Measurements from ENCODE around the gene TANK.
"Not testable (repeated sequence)": the region's sequence is repeated elsewhere in the genome, so short reads cannot be mapped to it uniquely, and the experiment has no call there.

The TANK gene

DNA sequence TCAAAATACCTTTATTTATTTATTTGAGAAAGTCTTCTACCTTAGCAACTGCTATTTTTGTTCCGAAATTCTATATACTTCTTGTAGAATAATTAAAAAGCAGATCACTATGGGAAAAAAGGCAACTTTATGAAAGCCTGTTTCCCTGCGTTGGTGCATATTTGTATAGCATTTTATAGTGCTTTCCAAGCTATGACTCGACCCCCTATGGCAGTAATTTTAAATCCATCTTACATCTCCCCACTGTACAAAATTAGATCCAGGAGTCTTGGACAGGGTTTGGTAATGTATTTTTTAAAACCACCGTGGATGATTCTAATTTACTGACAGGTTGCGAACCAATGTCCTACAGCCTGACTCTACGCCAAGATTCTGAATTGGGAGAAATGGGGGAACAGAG lies 10.1 kb downstream of the TANK start:
- no peak for DNase-seq

DNA sequence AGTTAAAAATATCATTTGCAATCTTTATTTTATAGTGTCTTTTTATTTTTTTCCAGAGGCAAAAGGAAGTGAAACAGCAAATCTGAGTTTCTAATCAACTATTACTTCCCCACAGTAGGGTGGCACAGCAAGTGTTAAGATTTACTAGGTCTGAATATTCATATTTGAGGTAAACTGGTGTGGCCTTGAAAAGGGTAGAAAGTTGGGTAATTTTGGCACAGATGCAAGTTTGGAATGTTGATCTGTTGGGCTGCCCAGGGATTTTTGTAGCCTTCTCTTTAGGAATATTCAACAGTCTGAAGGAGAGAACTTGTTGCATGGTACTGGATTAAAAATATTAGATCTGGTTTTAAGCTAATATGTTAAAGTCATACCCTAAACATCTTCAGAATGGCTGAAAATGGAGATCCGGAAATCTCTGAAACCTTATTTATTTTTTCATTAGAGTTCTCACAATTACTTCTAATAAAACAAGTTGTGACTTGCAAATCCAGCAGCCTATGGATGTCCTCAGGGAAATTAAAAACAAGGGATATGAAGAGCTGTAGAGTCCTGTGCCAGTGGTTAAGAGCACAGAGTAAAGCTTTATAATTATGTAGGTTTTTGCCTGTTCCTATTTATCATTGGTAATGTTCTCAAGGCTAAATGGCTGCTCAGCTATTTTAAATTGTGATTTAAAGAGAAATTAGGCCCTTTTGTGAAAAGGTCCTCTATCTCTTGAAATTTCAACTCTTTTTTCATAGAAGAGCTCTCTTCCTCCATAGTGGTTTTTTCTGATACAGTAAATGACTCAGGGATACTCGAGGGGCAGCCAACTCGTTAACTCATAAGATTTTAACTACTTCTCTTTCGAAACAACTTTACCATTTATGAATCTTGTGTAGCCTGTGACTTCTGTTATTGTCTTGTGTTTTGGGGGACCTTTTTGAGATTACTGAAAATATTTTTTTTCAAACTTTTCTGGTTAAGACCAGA lies 11.0 kb downstream of the TANK start:
- DNase-seq = no peak

DNA sequence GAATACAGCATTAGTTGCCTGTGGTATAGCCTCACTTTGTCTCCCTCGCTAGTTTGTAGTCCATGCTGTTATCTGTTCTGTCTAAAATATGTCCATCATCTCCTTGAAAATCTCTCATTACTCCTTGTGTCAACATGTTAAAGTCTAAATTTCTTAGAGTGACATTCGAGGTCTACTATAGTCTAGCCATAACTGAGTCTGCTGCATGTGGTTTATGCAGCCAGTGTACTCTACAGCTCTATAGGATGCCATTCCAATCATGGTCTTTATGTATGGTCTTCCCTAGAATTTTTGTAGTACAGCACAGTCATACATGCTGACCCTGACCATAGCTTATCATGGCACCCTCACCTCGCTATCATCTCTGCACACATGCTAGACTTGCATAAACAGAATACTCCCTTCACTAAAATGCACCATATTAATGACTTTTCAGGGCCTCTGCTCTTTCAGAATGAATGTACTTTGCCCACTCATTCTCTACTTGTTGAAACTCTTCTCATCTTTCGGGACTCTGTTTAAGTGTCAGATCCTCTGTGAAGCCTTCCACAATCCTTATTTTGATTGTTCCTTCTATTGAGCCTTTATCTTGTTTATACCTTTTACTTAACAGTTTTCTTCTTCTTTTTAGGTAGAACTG lies 12.8 kb downstream of the TANK start:
- no peak for DNase-seq

DNA sequence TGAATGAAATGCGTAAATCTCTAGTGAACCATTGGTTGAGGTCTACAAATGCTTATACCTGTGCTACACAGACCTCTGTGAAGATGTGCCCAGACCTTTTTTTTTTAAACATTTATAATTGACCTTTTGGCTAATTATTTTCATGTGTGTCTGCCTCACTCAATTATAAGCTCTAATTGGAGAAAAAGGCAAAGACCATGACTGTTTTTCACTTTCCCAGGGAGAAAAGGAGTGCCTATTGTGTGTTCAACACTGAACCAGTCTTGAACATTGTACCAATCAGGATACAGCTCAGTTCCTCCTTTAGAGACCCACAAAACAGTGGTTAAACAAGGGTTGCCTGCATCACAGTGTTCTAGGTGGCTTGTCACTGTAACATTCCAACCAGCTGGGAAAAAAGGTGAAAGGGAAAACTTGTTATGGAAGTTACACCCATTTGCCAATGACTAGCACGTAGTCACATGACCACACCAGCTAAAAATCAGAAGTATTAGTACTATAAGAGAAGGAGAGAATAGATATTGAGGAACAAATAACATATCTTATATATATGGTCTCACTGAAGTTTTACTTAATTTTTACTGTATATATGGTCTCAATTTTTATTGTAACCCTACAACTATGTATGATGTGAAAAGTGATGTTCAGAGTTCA lies 13.4 kb downstream of the TANK start:
- no peak for DNase-seq

DNA sequence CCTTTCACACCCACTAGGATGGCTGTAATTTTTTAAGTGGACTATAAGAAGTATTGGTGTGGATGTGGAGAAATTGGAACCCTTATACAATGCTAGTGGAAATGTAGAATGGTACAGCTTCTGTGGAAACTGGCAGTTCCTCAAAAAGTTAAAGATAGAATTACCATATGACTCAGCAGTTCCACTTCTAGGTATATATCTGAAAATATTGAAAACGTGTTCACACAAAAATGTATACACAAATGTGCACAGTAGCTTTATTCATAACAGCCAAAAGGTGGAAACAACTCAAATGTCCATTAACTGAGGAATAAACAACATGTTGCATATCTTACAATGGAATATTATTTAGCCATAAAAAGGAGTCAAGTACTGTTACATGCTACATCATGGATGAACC lies 17.7 kb downstream of the TANK start:
- no peak for DNase-seq

DNA sequence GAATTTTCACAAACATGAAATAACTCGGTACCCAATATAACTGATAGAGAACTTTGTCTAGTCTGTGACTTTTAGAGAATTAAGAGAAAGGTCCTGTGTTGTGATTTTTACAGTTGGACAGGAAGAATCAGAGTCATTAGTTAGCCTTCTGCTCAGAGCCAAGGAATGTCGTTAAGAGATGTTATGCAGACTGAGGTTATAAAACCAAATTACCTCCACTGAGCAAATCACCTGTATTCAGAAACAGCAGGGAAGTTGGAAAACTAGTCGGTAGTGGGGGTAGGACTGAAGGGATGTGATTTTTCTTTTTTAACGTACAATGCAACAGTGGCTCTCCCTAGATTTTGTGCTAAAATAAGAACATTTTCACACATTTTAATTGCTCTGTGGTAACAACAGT lies 18.5 kb downstream of the TANK start:
- no peak for DNase-seq

DNA sequence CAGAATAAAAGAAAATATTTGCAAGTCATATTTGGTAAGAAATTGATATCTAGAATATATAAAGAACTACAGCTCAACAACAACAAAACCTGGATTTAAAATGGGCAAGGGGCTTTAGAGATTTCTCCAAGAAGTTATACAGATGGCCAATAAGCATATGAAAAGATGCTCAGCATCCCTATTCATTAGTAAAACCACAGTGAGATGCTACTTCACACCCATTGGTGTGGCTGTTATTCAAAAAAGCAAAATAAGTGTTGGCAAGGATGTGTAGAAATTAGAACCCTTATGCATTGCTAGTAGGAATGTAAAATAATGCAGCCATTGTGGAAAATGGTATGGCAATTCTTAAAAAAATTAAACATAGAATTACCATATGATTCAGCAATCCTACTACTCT lies 29.8 kb downstream of the TANK start:
- DNase-seq = no peak

DNA sequence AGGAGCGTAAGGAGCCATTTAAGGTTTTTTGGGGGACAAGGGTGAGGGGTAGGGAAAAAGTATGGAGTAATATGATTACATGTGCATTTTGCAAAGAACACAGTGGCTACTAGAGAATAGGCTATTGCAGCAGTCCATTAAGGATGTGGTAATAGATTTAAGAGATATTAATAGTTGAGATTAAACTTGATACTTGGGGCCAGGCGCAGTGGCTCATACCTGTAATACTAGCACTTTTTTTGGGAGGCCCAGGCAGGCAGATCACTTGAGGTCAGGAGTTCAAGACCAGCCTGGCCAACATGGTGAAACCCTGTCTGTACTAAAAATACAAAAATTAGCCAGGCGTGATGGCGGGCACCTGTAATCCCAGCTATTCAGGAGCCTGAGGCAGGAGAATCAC lies 35.4 kb downstream of the TANK start:
- not testable (repeated sequence) for DNase-seq

DNA sequence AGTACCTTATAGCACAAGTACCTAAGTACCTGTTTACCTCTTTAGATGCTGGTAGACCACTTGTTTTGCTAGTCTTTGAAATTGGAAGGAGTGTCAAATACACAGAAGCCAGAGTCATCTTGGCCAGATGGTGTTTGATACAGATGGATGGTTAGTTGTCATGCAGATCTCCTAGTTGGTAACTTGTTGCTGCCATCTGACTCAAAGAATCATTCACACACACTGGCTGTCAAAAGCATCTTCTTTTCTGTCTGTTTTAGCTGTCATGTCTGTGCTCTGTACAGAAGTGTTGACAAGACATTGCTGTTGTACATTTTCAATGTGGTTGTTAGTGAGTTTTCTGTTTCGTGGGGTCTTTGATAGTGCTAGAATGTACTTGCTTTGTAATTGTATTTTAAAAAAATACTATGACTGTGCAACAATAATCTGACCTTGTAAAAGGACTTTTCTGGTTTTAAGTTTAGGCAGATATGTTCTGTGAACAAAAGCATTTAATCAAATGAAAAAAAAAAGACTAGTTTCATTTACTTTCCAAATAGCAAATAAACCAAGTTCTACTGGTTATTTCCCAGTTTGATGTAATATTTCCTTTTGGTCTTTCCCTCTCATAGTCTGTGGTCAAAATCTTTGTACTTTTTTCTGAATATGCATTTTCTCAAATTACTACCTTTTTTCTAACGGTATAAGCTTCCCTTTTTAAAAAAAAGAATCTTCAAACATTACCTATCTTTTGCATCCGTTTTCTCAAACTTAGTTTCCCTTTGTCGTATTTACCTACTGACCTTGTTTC lies 39.9 kb downstream of the TANK start:
- DNase-seq = no peak

DNA sequence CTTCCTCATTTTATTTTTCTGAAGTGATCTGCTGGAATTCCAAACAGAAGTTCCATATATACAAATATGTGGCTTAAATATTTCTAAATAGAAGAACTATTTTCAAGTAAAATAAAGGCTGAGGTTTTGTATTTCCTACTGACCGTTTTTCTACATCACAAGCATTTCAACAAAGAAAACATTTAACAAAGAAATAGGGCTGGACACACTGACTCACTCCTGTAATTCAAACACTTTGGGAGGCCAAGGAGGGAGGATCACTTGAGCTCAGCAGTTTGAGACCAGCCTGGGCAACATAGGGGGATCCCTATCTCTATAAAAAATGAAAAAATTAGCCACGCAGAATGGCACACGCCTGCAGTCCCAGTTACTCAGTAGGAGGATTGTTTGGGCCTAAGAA lies 44.6 kb downstream of the TANK start:
- no peak for DNase-seq

DNA sequence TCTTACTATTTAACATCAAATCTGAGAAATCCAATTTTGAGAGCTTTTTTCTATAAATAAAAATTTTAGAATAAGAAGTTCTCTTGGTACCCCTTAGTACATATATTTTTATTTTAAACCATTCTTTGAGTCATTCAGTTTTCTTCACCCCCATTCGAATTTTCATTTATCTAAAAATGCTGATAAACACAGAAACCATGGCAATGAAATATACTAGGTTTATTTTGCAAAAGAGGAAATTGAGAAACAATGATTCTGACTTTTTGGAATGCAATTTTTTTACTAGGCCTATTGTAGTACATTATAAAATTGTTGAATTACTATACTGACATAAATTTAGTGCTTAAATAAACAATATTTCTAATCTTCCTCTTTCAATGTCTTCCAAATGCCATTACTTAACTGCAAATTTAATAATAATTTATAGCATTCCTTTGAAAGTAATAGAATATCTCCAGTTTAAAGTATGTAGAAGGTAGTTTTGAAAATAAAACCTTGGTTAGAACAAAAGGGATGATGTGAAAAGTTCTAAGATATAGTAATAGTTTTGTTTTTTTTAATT lies 46.3 kb downstream of the TANK start:
- DNase-seq = no peak

DNA sequence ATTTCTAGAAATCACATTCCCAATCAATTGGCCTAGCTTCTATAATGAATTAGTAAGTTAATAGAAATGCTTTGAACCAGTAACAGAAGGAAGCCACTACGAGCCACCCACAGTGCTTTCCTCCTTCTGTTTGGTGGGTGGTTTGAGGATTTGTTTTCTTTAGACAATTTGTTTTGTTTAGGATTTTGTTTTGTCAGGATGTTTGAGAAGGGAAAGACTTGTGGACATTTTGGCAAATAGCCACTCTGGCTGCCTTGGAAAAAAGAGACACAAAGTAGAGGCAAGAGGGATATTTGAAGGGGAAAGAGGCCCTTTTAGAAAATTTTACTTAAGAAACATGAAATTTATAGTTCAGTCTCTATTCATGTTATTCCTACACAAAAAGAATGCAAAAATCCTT lies 47.7 kb downstream of the TANK start:
- no peak for DNase-seq

DNA sequence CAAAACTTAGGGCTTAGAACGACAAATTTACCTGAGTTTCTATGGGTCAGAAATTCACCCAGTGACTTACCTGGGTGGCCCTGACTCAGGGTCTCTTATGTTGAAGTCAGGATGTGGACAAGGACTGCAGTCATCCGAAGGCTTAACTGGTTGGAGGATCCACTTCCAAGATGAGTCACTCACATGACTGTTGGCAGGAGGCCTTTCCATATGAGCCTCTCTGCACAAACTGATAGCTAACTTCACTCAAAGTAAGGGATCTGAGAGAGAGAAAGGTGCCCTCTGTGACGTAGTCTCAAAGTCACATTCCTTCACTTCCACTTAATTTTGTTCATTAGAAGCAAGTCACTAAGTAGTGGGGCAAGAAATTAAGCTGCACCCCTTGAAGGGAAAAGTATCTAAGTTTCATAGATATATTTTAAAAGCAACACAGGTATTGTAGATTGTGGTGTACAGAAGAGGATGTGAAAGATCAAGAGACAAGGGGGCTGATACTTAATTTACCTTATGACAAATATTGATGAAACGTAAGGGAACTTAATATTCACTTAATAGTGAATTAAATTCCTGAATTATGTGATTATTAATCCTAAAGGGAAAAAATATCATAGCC lies 48.4 kb downstream of the TANK start:
- DNase-seq = no peak

DNA sequence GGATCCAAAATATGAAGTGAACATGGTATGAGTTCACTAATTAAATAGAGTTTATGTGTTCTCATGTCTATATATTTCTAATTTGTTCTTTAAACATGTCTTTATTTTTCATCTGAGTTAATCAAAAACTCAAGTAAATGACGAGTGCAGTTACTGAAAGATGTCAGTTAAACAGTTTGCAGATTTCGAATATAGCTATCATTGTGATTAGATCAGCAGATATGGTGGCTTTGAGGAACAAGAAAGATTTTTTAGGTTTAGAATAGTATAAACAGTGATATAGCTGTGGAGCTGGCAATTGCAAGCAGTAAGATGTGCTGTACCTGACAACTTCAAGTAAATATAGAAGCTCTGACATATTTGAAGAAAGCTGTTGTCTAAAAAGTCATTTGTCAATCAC lies 49.7 kb downstream of the TANK start:
- no peak for DNase-seq

DNA sequence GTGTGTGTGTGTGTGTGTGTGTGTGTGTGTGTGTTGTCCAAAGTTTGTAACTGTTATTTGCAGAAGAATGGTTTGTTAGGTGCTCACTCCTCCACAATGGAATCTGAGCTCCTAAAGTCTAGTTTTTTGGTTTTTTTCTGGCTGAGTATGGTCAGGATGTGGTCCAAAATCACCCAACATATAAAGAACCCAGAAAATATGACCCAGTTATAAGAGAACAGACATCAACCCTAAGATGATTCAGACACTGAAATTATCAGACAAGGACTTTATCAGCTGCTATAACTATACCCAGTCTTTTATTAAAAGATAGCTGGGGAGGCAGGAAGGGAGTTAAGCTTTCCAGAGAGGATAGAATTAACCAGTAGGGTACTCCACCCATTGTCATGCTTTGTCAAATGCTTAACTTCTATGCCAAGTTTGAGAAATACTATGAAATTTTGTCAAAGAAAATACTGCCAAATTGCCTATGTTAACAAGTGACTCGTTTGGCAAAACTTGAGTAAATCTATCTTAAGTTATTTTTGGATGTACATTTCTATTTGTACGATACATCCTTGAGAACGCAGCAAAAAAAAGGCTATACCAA lies 57.5 kb downstream of the TANK start:
- no peak for DNase-seq

DNA sequence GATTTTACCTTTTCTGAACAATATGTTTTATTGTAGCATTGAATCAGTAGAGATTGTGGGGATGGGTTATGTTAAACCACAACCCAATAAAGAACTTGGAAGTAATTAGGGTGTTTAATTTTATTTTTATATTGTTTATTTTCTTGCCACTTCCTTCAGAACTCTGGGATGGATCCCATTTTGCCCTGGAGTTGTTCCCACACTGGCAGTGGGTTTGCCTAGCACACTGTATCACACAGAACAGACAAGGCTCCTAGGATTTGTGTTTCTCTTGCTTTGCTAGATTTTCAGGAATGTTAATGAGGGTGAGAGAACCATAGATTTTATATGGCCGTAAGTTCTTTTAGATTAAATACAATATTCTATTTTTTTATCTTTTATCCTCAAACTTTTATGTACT lies 59.0 kb downstream of the TANK start:
- DNase-seq = no peak

DNA sequence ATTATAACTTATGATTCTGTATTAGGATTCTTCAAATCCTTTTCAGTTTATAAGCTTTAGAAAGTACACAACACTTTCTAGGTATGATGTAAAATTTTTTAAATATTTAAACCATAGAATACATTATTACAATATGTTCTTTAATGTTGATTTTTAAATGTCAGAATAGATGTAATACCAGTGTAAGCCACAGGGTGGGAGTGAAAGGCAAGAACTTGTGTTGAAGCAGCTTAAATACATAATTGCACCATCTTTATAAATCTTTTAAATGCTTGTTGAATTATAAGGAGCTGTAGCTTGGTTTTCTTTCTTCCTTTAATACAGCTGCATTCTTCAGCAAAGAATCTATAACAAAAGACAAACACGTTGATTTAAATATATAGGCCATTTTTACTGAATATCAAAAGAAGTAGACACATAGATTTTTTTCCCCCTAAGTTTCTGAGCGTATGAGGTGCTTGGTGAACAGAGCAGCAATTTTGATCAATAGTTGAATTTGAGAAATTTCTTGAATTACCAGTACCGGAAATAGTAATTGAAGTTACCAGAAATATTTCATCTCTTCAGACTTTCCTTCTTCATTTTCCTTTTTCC lies 63.0 kb downstream of the TANK start:
- no peak for DNase-seq

DNA sequence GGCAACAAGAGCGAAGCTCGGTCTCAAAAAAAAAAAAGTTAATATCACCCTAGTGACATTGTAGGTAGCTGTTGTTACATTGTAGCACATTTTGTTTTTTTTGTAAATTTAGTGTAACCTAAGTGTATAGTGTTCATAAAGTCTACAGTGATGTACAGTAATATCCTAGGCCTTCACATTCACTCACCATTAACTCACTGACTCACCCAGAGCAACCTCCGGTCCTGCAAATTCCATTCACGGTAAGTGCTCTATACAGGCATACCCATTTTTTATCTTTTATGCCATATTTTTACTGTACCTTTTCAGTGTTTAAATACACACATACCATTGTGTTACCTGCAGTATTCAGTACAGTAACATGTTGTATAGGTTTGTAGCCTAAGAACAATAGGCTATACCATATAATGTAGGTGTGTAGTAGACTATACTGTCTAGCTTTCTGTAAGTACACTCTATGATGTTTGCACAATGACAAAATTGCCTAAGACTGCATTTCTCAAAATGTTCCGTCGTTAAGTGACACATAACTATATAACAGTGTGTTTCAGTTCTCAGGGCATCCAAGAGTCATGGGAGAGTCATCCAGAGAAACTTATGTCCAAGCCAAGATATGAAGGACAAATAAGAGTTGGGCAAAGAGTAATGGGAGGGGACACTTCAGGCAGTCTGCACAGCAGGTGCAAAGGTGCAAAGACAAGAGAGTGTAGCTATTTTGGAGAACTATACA lies 68.4 kb downstream of the TANK start:
- DNase-seq = no peak

DNA sequence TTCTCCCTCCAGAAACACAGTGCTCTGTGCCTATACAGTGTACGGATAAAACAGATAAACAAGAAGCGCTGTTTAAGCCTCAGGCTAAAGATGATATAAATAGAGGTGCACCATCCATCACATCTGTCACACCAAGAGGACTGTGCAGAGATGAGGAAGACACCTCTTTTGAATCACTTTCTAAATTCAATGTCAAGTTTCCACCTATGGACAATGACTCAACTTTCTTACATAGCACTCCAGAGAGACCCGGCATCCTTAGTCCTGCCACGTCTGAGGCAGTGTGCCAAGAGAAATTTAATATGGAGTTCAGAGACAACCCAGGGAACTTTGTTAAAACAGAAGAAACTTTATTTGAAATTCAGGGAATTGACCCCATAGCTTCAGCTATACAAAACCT lies 70.7 kb downstream of the TANK start:
- no peak for DNase-seq

DNA sequence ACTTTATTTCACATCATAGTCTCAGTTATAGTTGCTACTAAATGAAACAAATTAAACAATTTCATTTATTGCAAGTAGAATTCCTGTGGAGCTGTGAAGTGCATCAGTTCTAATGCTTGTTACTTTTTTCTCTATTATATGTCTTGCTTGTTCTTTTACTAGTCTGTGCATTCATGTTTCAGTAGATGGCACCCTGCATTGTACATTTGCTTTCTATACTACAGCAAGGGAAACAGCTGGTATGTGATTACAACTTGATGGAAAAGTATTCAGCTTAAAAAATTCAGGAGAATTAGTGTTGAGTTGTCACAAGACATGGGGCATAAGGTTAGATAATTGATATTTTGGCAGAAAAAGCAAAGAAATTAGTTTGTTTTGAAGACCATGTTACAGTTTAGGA lies 72.3 kb downstream of the TANK start:
- no peak for DNase-seq

All from SHP77 treated with DMSO at 0.1 percent for 48 hours (cell line).